T47D (cell line): Measurements from ENCODE around the gene INPP5A.
"Not testable (repeated sequence)": the region's sequence is repeated elsewhere in the genome, so short reads cannot be mapped to it uniquely, and the experiment has no call there.

Source experiments
- DNase-seq, 2 experiments: peaks; one replicate each; pipeline versions ENCODE4 v3.0.0 to v3.0.0-alpha.2; 2011 to 2012; ENCODE audit warnings: low read depth in 1 of 2, low spot score in 1 of 2
- JUND ChIP-seq: IDR thresholded peaks from 2 replicates; pipeline ENCODE4 v1.6.1; 2012; ENCODE audit warnings: low read depth
- in situ Hi-C: cut with HindIII; loops from 2 replicates; pipeline ENCODE4 v1.10.0; 2016; ENCODE audit warnings: low sequenced_read_pairs, low pct_unique_long_range_greater_than_20kb

The INPP5A gene

GRCh38 chr10:132563485-132564248 lies 26.1 kb downstream of the INPP5A start:
- DNase-seq, result no peak
- no peak for TF ChIP-seq JUND
- in situ Hi-C loops, result no loop called here

GRCh38 chr10:132564249-132564605 lies 26.6 kb downstream of the INPP5A start:
- DNase-seq, result no peak
- in situ Hi-C loops, result no loop called here
- TF ChIP-seq JUND, result no peak

- no peak for TF ChIP-seq JUND
- no peak for DNase-seq
- in situ Hi-C loops, result no loop called here
These were observed 27.1 kb downstream of the INPP5A start for GRCh38 chr10:132564690-132565089.

- no peak for TF ChIP-seq JUND
- in situ Hi-C loops, result no loop called here
- DNase-seq, result no peak
These were observed 28.1 kb downstream of the INPP5A start for GRCh38 chr10:132565516-132566209.

GRCh38 chr10:132566892-132567291 lies 29.3 kb downstream of the INPP5A start:
- in situ Hi-C loops, result no loop called here
- peak in 1 of 2 experiments; percentile 18 for DNase-seq
- no peak for TF ChIP-seq JUND

GRCh38 chr10:132570265-132570664 lies 32.7 kb downstream of the INPP5A start:
- no peak for DNase-seq
- TF ChIP-seq JUND, result no peak
- in situ Hi-C loops, result no loop called here

GRCh38 chr10:132570771-132571649 lies 33.4 kb downstream of the INPP5A start:
- TF ChIP-seq JUND, result no peak
- DNase-seq, result no peak
- in situ Hi-C loops, result no loop called here

- TF ChIP-seq JUND, result no peak
- in situ Hi-C loops, result no loop called here
- peak in 1 of 2 experiments; percentile 56 for DNase-seq
These were observed 34.3 kb downstream of the INPP5A start for GRCh38 chr10:132571650-132572544.

GRCh38 chr10:132572545-132572937 lies 35.0 kb downstream of the INPP5A start:
- in situ Hi-C loops, result no loop called here
- no peak for TF ChIP-seq JUND
- peak in 1 of 2 experiments; percentile 43 for DNase-seq

- DNase-seq, in situ Hi-C loops: not testable (repeated sequence)
These were observed 35.4 kb downstream of the INPP5A start for GRCh38 chr10:132572946-132573345.

GRCh38 chr10:132574288-132574687 lies 36.7 kb downstream of the INPP5A start:
- no peak for TF ChIP-seq JUND
- in situ Hi-C loops, result no loop called here
- no peak for DNase-seq
